Neural progenitor cell (in vitro differentiated cells): Measurements from ENCODE around the gene VAMP3.

Experiments used
- CTCF ChIP-seq: fragments of 200-600 bp; sonication (generic); IDR thresholded peaks from 2 replicates; pipeline ENCODE4 v1.5.1; 2017; ENCODE audit warnings: antibody characterized with exemption, mild to moderate bottlenecking
- EZH2 ChIP-seq: fragments of 200-600 bp; sonication (generic); IDR thresholded peaks from 2 replicates; pipeline ENCODE4 v1.6.1; 2017; ENCODE audit warnings: antibody characterized with exemption, mild to moderate bottlenecking, moderate library complexity
- EZH2phosphoT487 ChIP-seq: fragments of 200-600 bp; sonication (generic); IDR thresholded peaks from 2 replicates; pipeline ENCODE4 v1.6.1; 2017; ENCODE audit warnings: antibody characterized with exemption

- no peak for TF ChIP-seq CTCF
- no peak for TF ChIP-seq EZH2phosphoT487
- no peak for TF ChIP-seq EZH2
These were observed 55.3 kb downstream of the VAMP3 start for GRCh38 chr1:7826363-7826762.
